Cardiac septum (tissue), 1 donor: ENCODE data around the gene CD300H. TPM values are rescaled to one million over a fixed set of nuclear protein-coding genes. Genes with fewer than 3 reads are reported as not detected.
A peak's percentile ranks its signal among the peaks of the same experiment; 100 is the strongest.
"Not testable (repeated sequence)": the region's sequence is repeated elsewhere in the genome, so short reads cannot be mapped to it uniquely, and the experiment has no call there.

Experiments
- DNase-seq: peaks from one replicate; pipeline ENCODE4 v3.0.0-alpha.2; 2020; ENCODE audit warnings: low spot score
- intact Hi-C: fragments of 100-400 bp; cut with DNase I; formaldehyde crosslinking; loops from one replicate; pipeline ENCODE4 v1.14.0; 2022
- total RNA-seq: library from RNA; stranded (reverse); fragmentation: NEBNext Ultra II Directional; extraction: Animal tissue kit (Norgen Biotek cat#: 25700); gene quantifications from one replicate; pipeline ENCODE4 v1.2.1, GENCODE V29; 2021
- donor health status: DM: no; HTN: no; CAD: no.

CD300H gene
- total RNA-seq, 1 donor from 2014 or later = not detected

DNA sequence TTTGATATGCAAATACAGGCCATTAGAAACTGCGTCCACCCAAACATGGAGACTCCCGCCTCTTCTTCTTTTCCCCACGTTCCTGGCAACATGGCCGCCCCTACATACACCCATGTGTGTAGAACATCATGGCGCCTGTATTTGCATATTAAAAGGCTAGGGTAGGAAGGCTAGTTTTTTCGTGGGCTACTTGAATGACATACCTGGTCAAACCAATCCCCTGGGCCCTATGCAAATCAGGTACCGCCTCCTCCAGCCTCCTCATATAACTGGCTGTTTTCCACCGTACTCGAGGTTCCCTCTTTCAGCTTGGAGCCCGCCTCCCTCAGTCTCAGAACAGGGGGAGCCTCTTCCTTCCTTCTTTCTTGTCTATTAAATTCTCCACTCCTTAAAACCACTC, 35.2 kb downstream of the CD300H start:
- intact Hi-C loops = no loop called here
- peak; percentile 90 for DNase-seq

DNA sequence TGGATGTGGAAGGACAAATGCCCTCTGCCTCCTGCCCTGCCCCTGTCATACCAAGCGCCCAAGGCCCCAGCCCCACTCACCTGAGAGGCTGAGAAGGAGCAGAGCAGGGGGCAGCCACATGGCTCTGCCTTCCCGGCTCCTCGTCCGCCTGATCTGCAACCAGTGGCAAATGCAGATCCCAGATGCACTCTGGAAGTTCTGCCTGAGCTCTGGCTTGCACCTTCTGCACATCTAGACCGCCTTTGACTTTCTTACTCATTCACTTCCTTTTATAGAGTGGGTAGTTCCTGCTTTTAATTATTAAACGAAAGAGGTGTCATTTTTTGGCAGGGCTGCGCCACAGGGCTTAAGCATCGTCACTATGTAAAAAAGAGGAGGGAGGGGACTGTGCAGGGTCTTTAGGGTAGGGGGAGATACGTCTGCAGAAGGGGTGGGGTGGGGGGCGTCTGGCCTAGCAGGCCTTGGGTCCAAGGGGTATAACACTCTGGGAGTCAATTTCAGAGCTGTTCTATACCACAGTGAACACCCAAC, 36.0 kb downstream of the CD300H start, which contains the start of gene CD300LB:
Gene CD300LB (minus strand): TSS at position 245 of the 531 bp plus-strand sequence. CDS start 125 bp downstream, at position 120.
- peak; percentile 63 for DNase-seq
- intact Hi-C loops = no loop called here

DNA sequence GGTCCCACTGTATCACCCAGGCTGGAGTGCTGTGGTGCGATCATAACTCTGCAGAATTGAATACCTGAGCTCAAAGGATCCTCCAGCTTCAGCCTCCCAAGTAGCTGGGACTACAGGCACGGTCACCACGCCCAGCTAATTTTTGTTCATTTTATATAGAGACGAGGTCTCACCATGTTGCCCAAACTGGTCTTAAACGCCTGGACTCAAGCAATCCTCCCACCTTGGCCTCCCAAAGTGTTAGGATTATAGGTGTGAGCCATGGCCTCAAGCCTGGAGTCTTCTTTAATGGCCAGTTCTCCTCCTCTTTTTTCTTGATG, 36.5 kb downstream of the CD300H start:
- DNase-seq = peak; percentile 26
- intact Hi-C loops = no loop called here

DNA sequence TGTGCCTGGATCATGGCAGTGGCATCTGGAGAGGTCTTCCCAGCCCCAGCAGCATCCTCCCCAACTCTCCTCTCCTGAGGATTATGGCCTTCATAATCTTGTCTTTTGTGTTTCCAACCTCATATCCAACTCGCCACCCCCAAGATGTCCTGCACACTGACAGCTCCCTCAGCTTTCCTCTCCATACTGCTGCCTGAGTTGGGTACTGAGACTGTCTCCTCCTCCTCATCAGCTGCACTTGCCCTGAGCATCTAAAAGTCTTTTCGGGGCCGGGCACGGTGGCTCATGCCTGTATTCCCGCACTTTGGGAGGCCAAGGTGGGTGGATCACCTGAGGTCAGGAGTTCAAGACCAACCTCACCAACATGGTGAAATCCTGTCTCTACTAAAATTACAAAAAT, 38.1 kb downstream of the CD300H start:
- intact Hi-C loops = no loop called here

DNA sequence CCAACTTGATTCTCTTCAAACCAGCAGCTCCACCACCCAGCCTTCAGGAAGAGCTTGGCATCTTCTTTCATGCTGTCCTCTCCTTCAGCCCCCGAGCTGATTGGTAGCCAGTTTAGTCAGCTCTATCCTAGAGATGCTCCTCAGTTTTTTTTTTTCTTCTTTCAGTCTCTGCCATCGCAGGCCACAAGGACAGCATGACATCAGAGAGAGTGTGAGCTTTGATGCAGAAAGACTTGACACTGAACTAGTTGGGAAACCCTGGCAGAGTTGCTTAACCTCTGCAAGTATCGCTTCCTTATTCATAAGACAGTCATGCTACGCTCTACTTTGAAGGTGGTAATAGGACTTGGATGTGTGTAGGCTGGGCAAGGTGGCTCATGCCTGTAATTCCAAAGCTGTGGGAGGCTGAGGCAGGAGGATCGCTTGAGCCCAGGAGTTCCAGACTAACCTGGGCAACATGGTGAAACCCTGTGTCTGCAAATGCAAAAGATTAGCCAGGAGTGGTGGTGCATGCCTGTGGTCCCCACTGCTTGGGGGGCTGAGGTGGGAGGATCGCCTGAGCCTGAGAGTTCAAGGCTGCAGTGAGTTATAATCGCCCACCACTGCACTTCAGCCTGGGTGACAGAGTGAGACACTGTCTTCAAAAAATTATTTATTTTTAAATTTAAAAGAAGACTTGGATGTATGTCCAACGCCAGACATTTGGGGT, 38.7 kb downstream of the CD300H start:
- intact Hi-C loops = no loop called here
- peak; percentile 80 for DNase-seq

More for the DNA sequence above, 38.1 kb downstream of the CD300H start:
- no peak for DNase-seq

DNA sequence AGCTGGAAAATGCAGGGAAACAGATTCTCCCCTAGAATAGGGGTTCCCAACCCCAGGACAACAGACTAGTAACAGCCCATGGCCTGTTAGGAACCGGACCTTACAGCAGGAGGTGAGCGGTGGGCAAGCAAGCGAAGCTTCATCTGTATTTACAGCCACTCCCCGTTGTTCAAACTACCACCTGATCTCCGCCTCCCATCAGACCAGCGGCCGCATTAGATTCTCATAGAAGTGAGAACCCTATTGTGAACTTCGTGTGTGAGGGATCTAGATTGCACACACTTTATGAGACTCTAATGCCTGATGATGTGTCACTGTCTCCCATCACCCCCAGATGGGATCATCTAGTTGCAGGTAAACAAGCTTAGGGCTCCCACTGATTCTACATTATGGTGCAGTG, 39.6 kb downstream of the CD300H start:
- intact Hi-C loops = no loop called here

DNA sequence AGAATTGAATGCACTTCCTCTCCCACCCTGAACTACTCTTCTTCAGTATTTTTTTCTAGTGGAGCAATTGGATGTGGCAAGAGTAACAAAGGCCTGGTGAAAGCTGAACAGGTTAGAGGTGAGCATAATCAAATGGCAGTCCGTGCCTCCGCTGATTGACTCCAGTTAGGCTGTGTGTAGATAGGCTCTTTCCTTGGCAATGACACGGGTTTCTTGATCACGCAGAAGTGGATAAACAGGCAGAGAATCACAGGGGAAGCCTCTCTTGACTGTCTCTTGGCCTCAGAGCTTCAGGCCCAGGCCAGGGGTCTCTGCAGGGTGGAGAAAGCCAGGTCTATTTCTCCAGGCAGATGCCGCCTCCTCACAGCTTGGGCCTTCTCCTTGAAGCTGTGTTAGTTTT, 40.2 kb downstream of the CD300H start:
- intact Hi-C loops = no loop called here
- peak; percentile 58 for DNase-seq

More for the DNA sequence above, 39.6 kb downstream of the CD300H start:
- no peak for DNase-seq

DNA sequence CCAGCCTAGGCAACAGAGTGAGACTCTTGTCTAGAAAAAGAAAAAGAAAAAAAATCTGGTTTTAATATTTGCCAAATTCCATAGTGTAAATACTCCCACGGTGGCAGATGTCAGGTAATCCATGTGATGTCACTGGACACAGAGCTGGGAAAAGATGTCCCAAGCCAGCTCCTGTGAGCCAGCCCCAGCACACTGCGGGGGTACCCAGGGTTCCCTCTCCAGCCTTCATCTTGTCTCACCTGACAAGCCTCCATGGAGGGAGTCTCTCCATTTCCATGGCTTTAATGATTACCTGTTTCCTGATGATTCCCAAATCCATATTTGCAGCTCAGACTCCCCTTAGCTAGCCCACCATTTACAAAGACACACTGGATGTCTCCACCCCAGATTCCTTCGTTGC, 40.6 kb downstream of the CD300H start:
- intact Hi-C loops = no loop called here
- no peak for DNase-seq

DNA sequence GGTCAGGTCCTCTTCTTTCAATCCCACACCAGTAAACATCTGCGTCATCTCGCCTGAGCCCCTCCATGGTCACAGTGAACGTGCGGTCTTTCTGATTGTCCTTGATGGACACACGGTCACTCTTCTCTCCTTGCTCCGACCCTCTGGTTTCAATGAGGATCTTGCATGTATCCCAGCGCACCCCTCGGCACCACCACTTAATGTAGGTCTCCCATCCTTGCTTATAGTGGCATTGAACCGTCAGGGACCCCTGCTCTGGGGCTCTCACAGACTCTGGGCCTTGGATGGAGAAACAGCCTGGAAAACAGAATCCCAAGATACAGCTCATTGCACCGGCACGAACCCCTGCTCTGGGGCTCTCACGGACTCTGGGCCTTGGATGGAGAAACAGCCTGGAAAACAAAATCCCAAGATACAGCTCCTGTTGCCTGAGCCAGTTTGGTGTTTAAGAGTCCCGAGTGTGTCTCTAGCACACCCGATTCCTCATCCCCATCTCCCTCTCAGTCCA, 41.5 kb downstream of the CD300H start:
- DNase-seq = peak; percentile 46
- intact Hi-C loops = no loop called here

DNA sequence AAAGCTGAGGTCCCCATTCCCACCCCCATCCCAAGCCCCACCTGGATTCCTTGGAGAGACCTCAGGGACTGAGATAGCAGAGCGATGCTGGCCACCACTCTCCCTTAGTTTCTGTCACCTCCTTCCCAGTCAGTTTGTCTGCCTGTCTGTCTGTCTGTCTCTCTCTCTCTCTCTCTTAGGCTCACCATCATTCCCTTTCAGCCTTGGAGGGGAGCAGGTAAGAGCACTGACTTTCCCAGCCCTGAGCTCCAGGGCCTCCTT, 41.9 kb downstream of the CD300H start:
- intact Hi-C loops = no loop called here

DNA sequence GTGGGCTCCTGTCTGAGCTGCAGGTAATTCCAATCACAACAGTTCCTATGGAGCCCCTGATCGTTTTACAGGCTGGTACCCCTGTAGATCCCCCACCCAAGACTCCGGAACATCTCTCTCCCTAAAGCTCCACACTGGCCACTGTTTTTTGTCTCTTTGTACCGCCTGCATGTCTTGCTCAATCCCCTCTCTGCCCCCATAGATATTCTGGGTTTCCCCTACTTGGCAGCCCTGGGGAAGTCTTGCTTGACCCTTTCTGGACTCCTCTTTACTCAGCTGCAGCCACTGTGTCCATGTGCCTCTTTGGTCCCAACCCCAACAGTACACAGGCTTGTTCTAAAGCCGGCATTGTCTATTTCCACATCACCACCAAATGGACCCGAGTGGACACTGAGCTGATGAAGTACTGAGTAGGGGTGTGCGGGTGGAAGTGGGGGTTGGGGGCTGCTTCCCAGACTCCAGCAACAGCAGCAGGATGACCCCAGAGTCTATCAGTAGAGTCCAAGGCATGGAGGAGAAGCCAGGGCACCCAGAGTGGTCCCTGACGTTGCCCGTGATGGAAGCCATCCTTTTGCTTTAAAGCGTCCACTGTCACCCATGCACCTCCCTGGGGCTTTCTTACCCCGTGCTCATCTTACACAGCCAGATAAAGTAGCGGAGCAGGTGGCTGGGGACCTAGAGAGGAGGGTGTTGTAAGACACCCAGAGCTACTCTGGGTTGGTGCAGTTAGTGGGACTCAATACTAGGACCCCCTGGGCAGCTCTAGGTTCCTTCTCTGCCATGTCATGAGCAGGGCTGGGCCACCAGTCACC, 42.5 kb downstream of the CD300H start:
- intact Hi-C loops = no loop called here
- peak; percentile 61 for DNase-seq

More for the DNA sequence above, 41.9 kb downstream of the CD300H start:
- no peak for DNase-seq

DNA sequence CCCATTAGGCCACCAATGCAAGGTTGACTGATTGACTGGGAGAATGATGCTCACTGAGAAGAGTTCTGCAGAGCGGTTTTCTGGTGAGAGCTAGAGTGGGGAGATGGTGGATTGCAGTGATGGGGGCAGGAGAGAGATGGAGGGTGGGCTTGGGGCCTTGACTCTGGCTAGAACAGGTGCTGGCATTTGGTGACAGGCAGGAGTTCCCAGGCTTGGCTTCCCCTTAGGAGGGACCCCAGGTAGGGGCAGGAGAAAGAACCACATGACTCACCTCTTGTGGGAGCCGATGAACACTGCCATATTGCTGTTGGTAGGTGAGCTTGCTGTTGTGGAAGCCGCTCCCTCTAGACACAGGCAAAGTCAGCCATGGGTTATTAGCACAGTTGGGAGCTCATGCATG, 44.0 kb downstream of the CD300H start:
- intact Hi-C loops = no loop called here
- peak; percentile 31 for DNase-seq

DNA sequence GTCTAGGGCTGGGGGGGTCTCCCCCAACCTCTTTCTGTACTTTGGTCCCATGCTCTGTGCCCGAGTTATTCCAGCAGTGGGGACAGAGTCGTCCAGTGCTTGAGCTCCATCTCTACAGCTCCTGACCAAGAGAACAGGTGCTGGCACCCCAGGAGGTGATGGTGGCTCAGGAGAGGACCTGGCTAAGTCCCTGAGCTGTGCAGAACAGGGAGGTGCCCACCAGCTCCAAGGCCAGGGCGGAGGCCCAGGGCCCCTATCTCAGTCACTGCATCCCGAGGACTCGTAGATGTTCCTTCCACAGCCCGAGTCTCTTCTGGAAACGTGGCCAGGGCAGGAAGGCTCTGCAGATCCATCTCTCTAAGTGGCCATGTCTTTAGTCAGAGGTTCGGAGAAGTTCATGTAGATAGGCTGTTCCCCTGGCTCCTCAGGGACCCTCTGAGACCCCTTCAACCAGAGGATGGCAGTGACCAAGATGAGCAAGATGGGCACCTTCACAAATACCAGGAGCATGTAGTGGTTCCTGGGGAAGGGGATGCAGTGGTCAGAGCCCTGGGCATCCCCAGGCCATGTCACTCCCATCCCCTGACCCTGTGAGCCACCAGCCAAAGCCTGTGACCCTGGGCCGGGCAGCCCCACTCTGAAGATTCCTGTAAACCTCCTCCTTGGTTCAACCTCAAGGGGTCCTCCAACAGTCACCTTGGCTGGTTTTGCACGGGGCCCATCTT, 44.8 kb downstream of the CD300H start:
- DNase-seq = peak; percentile 41

DNA sequence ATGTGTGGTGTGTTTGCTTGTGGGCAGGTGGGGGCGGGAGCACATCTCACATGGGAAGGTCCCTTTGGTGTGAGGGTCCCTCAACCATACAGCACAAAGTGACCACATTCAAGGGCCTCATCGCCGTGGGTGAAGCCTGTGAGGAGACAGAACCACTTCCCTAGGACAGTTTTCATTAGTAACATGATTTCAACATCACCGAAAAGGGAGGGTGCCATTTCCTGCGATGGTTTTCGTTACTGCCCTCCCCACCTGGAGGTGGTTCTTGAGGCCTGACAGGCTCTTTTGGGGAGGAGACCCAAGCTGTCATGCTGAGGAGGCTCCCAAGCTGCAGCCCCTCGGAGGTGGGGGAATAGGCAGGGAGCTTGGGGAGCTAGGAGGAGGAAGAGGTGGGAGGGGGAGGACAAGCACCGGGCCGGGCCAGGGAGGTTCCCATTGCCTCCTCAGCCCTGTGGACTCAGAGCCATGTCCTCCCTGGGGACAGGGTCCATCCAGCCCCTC, 45.6 kb downstream of the CD300H start:
- DNase-seq = peak; percentile 77
- intact Hi-C loops = no loop called here

More for the DNA sequence above, 44.8 kb downstream of the CD300H start:
- intact Hi-C loops = no loop called here

DNA sequence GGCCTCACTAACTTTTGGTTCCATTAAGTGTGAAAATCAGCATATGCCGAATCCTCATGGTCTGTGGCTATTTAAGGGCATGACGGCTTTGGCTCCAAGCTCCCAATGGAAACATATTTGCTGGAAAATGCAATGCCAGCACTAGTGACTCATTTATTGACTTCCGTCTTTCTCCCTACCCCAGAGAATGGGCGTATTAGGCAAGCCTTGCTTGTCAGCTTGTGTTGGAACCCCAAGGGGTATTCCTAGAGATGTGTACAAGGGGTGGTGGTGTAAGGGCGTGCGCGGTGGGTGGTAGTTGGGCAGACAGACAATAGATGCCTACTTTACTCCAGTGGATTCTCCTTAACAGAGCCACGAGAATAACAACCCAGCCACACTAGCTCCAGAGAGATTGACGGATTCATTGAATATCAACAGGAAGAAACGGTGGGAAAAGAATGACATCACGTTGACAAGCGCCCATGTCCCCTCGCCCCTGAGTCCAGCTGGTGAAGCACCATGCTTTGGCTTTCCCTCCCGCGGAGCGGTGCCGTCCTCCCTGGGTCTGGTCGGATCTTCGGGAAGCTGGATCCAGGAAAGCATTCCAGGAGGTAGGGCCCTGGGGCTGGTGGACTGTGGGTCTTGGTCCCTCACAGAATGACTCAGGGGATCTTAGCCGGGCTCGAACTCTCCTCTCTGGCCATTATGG, 46.4 kb downstream of the CD300H start:
- peak; percentile 68 for DNase-seq

DNA sequence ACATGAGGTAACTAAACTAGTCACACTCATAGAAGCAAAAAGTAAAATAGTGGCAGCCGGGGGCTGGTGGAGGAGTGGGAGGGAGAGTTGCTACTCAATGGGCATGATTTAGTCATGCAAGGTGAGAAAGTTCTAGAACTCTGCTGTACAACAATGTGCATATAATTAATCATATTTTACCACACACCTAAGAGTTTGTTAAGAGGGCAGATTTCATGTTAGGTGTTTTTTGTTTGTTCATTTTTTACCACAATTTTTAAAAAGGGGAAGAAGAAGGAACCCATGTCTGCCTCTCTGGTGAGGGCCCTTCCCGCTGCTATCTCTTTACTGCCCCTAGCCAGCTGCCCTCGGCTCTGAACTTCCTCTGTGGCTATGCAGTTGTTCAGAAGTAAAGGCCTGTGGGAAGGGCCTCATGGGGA, 47.3 kb downstream of the CD300H start:
- DNase-seq = peak; percentile 87
- intact Hi-C loops = no loop called here

More for the DNA sequence above, 46.4 kb downstream of the CD300H start:
- intact Hi-C loops = no loop called here

DNA sequence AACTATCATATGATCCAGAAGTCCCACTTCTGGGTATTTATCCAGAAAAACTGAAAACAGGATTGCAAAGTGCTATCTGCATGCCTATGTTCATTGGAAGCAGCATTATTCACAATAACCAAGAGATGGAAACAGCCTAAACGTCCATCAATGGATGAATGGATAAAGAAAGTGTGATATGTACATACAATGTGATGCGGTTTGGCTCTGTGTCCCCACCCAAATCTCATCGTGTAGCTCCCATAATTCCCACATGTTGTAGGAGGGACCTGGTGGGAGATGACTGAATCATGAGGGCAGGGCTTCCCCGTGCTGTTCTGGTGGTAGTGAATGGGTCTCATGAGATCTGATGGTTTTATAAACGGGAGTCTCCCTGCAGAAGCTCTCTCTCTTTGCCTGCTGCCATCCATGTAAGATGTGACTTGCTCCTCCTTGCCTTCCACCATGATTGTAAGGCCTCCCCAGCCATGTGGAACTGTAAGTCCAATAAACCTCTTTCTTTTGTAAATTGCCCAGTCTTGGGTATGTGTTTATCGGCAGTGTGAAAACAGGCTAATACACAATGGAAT, 48.8 kb downstream of the CD300H start:
- intact Hi-C loops = not testable (repeated sequence)

DNA sequence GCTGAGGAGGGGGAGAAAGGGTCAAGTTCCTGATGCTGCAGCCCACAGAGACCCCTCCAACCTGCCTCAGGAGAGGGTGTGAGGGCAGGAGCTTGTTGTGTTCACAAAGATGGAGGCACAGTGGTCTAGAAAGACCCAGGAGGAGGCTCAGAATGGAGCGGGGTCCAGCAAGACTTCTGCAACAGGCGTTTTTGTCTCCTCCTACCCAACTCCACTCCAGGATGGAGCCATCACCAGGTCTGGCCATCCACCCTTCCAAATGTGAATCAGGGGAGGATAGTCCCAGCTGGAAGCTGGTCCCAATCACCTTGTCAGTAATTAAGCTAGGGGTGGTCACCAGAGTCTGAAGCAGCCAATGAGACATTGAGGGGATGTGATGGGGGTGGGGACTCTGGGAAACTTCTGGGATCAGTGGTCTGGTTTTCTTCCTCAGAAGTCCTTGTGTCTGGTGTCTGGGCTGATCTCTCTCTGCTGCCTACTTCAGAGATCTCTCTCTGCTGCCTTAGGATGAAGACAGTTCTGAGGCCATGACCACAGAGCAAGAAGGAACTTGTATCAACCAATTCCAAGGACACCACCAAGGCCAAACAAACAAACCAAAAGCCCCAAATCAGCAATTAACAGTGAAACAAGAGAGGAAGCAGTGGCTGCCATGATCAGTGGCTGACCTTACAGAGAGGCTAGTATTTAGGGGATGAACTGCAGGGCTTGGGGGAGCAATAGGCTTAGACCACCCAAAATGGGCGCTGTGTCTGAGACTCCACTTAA, 50.6 kb downstream of the CD300H start:
- intact Hi-C loops = no loop called here
- no peak for DNase-seq

More for the DNA sequence above, 48.8 kb downstream of the CD300H start:
- DNase-seq = not testable (repeated sequence)
